ENCODE data around the gene METTL1.

Gene METTL1

DNA sequence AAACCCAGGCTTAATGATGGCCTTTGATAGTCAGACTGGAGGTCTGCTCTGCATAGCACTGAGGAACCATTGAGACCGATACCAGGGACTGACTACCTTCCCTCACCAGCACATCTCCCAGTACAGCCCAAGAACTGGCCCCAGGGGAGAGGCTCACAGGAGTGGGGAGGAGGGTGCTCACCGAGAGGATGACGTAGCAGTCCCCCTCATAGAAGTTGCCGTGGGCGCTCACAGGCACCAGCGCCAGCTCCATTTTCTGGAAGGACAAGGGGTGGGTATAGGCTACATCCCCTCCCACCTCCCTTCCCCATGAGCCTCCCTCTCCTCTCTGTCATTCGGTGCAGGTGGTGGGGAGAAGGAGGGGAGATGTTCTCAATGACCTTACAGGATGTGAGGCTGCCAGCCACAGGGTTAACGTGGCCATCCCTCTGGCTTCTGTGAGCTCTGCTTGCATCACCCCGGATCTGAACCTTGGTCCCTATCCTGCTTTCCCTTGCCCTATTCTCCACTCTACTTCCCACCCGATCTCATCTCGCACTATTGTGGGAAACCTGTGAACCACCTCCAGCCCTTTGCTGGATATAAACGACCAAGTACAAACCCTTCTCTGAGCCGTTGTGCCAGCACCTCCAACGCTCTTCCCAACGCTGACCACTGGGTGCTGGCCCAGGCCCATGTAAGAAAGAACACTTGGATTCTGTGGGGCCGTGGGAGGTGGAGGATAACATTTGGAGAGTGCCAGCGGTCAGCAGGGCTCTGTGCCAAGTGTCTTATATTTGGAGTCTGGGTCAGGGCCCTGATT lies 42.3 kb upstream of the METTL1 start:
- Histone ChIP-seq H2BK120ac (ENCODE audit: low read depth, low read length) (no peak overlapping the region), H3K27ac (ENCODE audit: low read length, poor library complexity, severe bottlenecking) (no peak overlapping the region), H3K27me3 (ENCODE audit: control insufficient read depth in 1 of 2, insufficient read depth in 1 of 2, low read length in 2 of 2) (no peaks in the 10 kb centered on the region), H2AFZ (ENCODE audit: low read depth, low read length) (no peak overlapping the region), H3K4ac (ENCODE audit: low read depth in 1 of 2, low read length in 2 of 2) (no peak overlapping the region), H3K4me2 (ENCODE audit: low read length, poor library complexity, severe bottlenecking) (no peak overlapping the region), H3K4me3 (ENCODE audit: insufficient read depth in 1 of 2, low read depth in 1 of 2, low read length in 2 of 2) (no peak overlapping the region), H4K8ac (ENCODE audit: low read length) (peak overlapping the region; percentile 33), H3K14ac (ENCODE audit: low read length in 2 of 2) (no peak overlapping the region), H3K36me3 (ENCODE audit: control insufficient read depth in 1 of 2, insufficient read depth in 2 of 2, low read depth in 1 of 2, low read length in 2 of 2) (peaks cover 52 to 77% of the 10 kb centered on the region in 2 experiments), H2AK5ac (ENCODE audit: low read length, severe bottlenecking) (no peak overlapping the region), H3K18ac (ENCODE audit: low read depth in 1 of 2, low read length in 2 of 2) (no peak overlapping the region), H3K23ac (ENCODE audit: low read length in 2 of 2) (no peak overlapping the region), H3K79me1 (replicated peaks; ENCODE audit: low read length, poor library complexity, severe bottlenecking) (peaks cover 3% of the 10 kb centered on the region), H2BK12ac (ENCODE audit: low read length in 2 of 2) (no peak overlapping the region), H3K9ac (ENCODE audit: low read length) (peak overlapping the region; percentile 2), H3K9me3 (ENCODE audit: control insufficient read depth, low read length) (no peaks in the 10 kb centered on the region), H2BK5ac (ENCODE audit: low read depth, low read length, poor library complexity, severe bottlenecking) (no peak overlapping the region), H3K4me1 (ENCODE audit: control insufficient read depth, insufficient read depth, low read depth, low read length) (peaks cover 8% of the 10 kb centered on the region), H4K91ac (ENCODE audit: low read length) (no peak overlapping the region), H2BK15ac (ENCODE audit: low read depth, poor library complexity, severe bottlenecking) (no peak overlapping the region)
- 85% methylated on average over 11 of the region's 17 CpGs for WGBS
- DNase-seq: no peak

DNA sequence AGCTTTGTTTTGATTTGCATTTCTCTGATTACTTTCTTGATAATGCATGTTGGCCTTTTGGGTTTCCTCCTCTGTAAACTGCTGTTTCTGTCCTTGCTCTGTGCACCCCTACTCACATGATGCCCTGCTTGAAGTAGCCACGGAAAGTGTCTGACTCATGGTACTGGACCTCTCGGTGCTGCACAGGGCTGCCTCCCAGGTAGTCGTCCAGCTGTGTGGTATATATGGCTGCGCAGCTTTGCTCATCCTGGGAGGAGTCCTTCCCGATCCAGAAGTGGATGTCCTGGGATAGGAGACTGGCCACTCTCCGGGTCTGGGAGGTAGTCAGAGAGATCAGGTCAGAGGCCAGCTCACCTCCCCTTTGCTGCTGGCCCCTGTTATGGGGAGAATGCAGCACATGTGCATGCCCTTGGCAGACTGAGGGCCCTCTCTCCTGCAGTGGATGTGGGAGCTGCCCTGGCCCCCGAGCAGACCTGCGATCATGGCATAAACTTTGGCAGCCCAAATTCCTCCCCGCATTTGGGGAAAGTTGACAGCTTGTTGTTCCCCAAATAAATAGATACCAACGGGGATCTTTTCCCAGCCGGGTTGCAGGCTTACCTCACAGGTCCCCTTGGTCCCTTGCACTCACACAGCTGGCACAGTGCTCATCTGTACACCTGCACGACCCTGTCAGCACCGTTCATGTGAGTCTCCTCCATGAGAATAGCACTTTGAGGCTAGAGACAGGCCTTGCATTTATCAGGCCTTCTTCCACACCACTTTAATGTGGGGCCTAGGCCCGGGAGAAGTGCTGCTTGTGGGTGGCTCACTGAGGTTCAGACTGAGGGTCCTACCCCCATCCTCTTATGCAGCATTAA lies 41.4 kb upstream of the METTL1 start:
- H3K4ac ChIP-seq (ENCODE audit: low read depth in 1 of 2, low read length in 2 of 2): no peak overlapping the region
- WGBS: 84% methylated on average over 14 of the region's 14 CpGs
- no peak overlapping the region for H3K23ac ChIP-seq (ENCODE audit: low read length in 2 of 2)
- peak overlapping the region; percentile 43 for H4K91ac ChIP-seq (ENCODE audit: low read length)
- no peak overlapping the region for H3K18ac ChIP-seq (ENCODE audit: low read depth in 1 of 2, low read length in 2 of 2)
- no peak for DNase-seq
- no peaks in the 10 kb centered on the region for H3K9me3 ChIP-seq (ENCODE audit: control insufficient read depth, low read length)
- H2AK5ac ChIP-seq (ENCODE audit: low read length, severe bottlenecking): no peak overlapping the region
- H4K8ac ChIP-seq (ENCODE audit: low read length): no peak overlapping the region
- no peak overlapping the region for H3K9ac ChIP-seq (ENCODE audit: low read length)
- no peak overlapping the region for H2AFZ ChIP-seq (ENCODE audit: low read depth, low read length)
- H2BK12ac ChIP-seq (ENCODE audit: low read length in 2 of 2): no peak overlapping the region
- H3K4me2 ChIP-seq (ENCODE audit: low read length, poor library complexity, severe bottlenecking): no peak overlapping the region
- no peak overlapping the region for H3K27ac ChIP-seq (ENCODE audit: low read length, poor library complexity, severe bottlenecking)
- no peaks in the 10 kb centered on the region for H3K27me3 ChIP-seq (ENCODE audit: control insufficient read depth in 1 of 2, insufficient read depth in 1 of 2, low read length in 2 of 2)
- peaks cover 3% of the 10 kb centered on the region for H3K79me1 ChIP-seq (replicated peaks; ENCODE audit: low read length, poor library complexity, severe bottlenecking)
- H3K14ac ChIP-seq (ENCODE audit: low read length in 2 of 2): no peak overlapping the region
- H3K4me3 ChIP-seq (ENCODE audit: insufficient read depth in 1 of 2, low read depth in 1 of 2, low read length in 2 of 2): no peak overlapping the region
- H2BK15ac ChIP-seq (ENCODE audit: low read depth, poor library complexity, severe bottlenecking): no peak overlapping the region
- H3K4me1 ChIP-seq (ENCODE audit: control insufficient read depth, insufficient read depth, low read depth, low read length): peaks cover 8% of the 10 kb centered on the region
- H2BK5ac ChIP-seq (ENCODE audit: low read depth, low read length, poor library complexity, severe bottlenecking): no peak overlapping the region
- H3K36me3 ChIP-seq (ENCODE audit: control insufficient read depth in 1 of 2, insufficient read depth in 2 of 2, low read depth in 1 of 2, low read length in 2 of 2): peaks cover 45 to 77% of the 10 kb centered on the region in 2 experiments
- no peak overlapping the region for H2BK120ac ChIP-seq (ENCODE audit: low read depth, low read length)

DNA sequence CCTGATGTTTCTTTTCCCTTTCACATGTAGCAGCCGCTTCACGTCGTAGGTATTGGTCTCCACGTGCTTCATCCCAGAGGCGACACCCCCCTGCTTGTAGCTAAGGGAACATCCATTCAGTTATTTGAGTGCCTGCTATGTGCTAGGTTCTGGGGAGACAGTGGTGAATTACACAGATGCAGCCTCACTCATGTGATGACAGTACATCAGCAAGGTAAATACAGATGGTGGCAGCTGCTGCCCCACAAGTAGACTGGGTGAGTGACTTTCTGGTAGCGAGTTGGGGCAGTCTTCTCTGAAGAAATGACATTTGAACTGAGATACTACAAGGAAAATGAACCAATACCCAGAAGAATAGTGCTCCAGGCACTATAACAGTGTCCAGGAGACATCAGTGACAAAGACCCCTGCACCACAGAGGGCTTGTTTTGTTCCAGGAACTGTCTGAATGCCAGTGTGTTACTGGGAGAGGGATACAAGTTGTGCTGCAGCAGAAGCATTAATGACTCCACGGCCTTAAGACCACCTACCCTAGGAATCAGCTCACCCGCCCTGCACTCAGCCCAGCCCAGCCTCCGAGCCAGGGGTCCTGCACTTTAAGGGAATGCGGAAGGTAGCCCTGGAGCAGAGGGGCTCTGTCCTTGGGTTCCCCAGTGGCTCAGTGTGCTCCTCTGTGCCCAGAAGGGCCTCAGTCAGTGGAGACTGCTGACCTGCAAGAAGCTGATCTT lies 39.3 kb upstream of the METTL1 start:
- Histone ChIP-seq H3K14ac (ENCODE audit: low read length in 2 of 2) (no peak overlapping the region), H3K36me3 (ENCODE audit: control insufficient read depth in 1 of 2, insufficient read depth in 2 of 2, low read depth in 1 of 2, low read length in 2 of 2) (peaks cover 56 to 84% of the 10 kb centered on the region in 2 experiments), H2BK5ac (ENCODE audit: low read depth, low read length, poor library complexity, severe bottlenecking) (no peak overlapping the region), H3K27me3 (ENCODE audit: control insufficient read depth in 1 of 2, insufficient read depth in 1 of 2, low read length in 2 of 2) (no peaks in the 10 kb centered on the region), H2AFZ (ENCODE audit: low read depth, low read length) (no peak overlapping the region), H2BK12ac (ENCODE audit: low read length in 2 of 2) (no peak overlapping the region), H4K91ac (ENCODE audit: low read length) (peak overlapping the region; percentile 28), H2BK15ac (ENCODE audit: low read depth, poor library complexity, severe bottlenecking) (no peak overlapping the region), H3K4me2 (ENCODE audit: low read length, poor library complexity, severe bottlenecking) (no peak overlapping the region), H3K23ac (ENCODE audit: low read length in 2 of 2) (no peak overlapping the region), H4K8ac (ENCODE audit: low read length) (no peak overlapping the region), H2BK120ac (ENCODE audit: low read depth, low read length) (no peak overlapping the region), H3K27ac (ENCODE audit: low read length, poor library complexity, severe bottlenecking) (no peak overlapping the region), H3K18ac (ENCODE audit: low read depth in 1 of 2, low read length in 2 of 2) (no peak overlapping the region), H3K79me1 (replicated peaks; ENCODE audit: low read length, poor library complexity, severe bottlenecking) (no peaks in the 10 kb centered on the region), H3K4me3 (ENCODE audit: insufficient read depth in 1 of 2, low read depth in 1 of 2, low read length in 2 of 2) (no peak overlapping the region), H3K9me3 (ENCODE audit: control insufficient read depth, low read length) (no peaks in the 10 kb centered on the region), H3K4ac (ENCODE audit: low read depth in 1 of 2, low read length in 2 of 2) (no peak overlapping the region), H2AK5ac (ENCODE audit: low read length, severe bottlenecking) (no peak overlapping the region), H3K9ac (ENCODE audit: low read length) (no peak overlapping the region), H3K4me1 (ENCODE audit: control insufficient read depth, insufficient read depth, low read depth, low read length) (peaks cover 8% of the 10 kb centered on the region)
- WGBS: 93% methylated on average over 10 of the region's 10 CpGs
- no peak for DNase-seq

DNA sequence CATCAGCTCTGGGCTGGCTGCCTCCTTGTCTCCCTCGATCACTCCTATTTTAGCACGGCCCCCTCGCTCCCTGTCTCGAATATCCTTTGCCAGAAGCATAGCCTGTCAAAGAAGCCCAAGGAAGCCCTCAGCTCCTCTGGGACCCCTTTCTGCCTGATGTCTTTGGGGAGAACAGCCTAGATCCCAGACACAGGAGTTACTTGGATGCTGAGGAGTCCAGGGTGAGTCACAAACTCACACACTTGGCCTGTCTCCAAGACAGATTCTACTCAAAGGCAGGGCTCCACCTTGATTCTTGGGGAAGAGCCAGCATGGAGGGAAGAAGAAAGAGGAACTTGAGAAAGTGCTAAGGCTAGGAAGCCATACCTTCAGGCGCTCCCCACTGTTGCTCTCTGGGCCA lies 38.5 kb upstream of the METTL1 start:
- Histone ChIP-seq H2BK5ac (ENCODE audit: low read depth, low read length, poor library complexity, severe bottlenecking) (no peak overlapping the region), H2BK15ac (ENCODE audit: low read depth, poor library complexity, severe bottlenecking) (no peak overlapping the region), H3K9ac (ENCODE audit: low read length) (no peak overlapping the region), H3K4me2 (ENCODE audit: low read length, poor library complexity, severe bottlenecking) (no peak overlapping the region), H3K18ac (ENCODE audit: low read depth in 1 of 2, low read length in 2 of 2) (no peak overlapping the region), H3K4me3 (ENCODE audit: insufficient read depth in 1 of 2, low read depth in 1 of 2, low read length in 2 of 2) (no peak overlapping the region), H3K27me3 (ENCODE audit: control insufficient read depth in 1 of 2, insufficient read depth in 1 of 2, low read length in 2 of 2) (no peaks in the 10 kb centered on the region), H2AK5ac (ENCODE audit: low read length, severe bottlenecking) (no peak overlapping the region), H3K14ac (ENCODE audit: low read length in 2 of 2) (no peak overlapping the region), H3K9me3 (ENCODE audit: control insufficient read depth, low read length) (no peaks in the 10 kb centered on the region), H3K23ac (ENCODE audit: low read length in 2 of 2) (no peak overlapping the region), H3K4me1 (ENCODE audit: control insufficient read depth, insufficient read depth, low read depth, low read length) (peaks cover 8% of the 10 kb centered on the region), H3K4ac (ENCODE audit: low read depth in 1 of 2, low read length in 2 of 2) (no peak overlapping the region), H3K27ac (ENCODE audit: low read length, poor library complexity, severe bottlenecking) (no peak overlapping the region), H4K8ac (ENCODE audit: low read length) (no peak overlapping the region), H2BK12ac (ENCODE audit: low read length in 2 of 2) (no peak overlapping the region), H4K91ac (ENCODE audit: low read length) (no peak overlapping the region), H3K36me3 (ENCODE audit: control insufficient read depth in 1 of 2, insufficient read depth in 2 of 2, low read depth in 1 of 2, low read length in 2 of 2) (peaks cover 49 to 78% of the 10 kb centered on the region in 2 experiments), H2BK120ac (ENCODE audit: low read depth, low read length) (no peak overlapping the region), H3K79me1 (replicated peaks; ENCODE audit: low read length, poor library complexity, severe bottlenecking) (no peaks in the 10 kb centered on the region), H2AFZ (ENCODE audit: low read depth, low read length) (no peak overlapping the region)
- 91% methylated on average over 5 of the region's 5 CpGs for WGBS
- no peak for DNase-seq

Data from mesenchymal stem cell (in vitro differentiated cells and primary cell).